GM13977 (cell line): ENCODE results near the gene PCBD1.

Experiments used
- DNase-seq: peaks from one replicate; pipeline ENCODE4 v3.0.0; 2012; ENCODE audit warnings: low spot score
- CTCF ChIP-seq: IDR thresholded peaks from 2 replicates; pipeline ENCODE4 v1.5.1; 2012; ENCODE audit warnings: mild to moderate bottlenecking, control low read depth; ENCODE audit not compliant: insufficient read depth; ENCODE audit errors: extremely low read depth, missing control alignments
- in situ Hi-C: fragments of 300-500 bp; cut with MboI; formaldehyde crosslinking; loops from one replicate; pipeline ENCODE4 v1.12.0; 2022; ENCODE audit warnings: low sequenced_read_pairs, low pct_unique_long_range_greater_than_20kb, mixed read lengths, inconsistent platforms; ENCODE audit not compliant: unreplicated experiment

The PCBD1 gene

DNA sequence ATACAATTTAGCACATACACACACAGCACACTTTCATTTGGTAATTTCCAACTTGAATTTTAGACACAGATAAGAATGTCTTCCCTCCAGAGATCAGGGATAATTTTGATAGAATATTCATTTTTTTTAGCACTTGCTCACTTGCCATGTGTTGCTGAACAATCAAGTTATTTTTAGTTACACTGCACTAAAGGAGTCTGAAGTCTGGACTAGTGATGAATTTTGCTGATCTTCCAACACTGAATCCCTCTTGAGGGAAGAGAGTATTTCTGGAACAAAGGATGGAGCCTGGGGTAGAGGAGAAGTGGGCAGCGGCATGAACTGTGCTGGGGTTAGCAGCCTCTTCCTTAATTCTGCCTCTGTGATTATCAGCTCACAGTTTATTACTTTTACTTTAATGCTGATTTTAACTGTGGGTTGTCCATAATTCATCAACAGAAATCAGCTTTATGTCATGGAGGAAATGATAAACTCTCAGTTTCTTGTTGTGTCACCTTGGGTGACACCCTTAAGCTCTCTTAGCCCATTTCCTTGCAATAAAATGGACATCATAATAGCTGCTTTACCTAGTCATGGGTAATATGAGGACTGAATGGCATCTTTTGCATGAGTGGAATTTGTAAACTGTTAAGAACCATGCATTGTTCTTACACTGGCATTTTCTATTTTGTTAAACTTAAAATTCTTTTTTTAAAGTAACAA, 40.6 kb downstream of the PCBD1 start:
- no peak for TF ChIP-seq CTCF
- in situ Hi-C loops: no loop called here

DNA sequence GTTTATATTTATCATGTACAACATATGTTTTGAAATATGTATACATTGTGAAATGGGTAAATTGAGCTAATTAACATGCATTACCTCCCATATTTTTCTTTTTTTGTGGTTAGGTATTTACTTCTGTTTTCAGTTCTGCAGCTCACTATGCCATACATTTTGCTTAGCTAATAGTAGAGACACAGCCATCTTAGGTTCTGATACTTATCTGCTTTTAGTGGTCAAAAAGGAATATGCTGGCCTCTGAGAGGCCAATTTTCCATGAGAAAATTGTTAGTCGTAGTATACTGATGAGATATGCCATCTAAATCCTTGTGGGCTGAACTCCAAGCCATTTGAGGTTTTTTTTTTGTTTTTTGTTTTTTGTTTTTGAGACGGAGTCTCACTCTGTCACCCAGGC, 41.6 kb downstream of the PCBD1 start:
- in situ Hi-C loops: no loop called here
- DNase-seq: no peak
- no peak for TF ChIP-seq CTCF

More for the DNA sequence above, 40.6 kb downstream of the PCBD1 start:
- no peak for DNase-seq

GRCh38 chr10:70845816-70846215, 42.5 kb downstream of the PCBD1 start:
- in situ Hi-C loops: no loop called here
- DNase-seq: no peak

GRCh38 chr10:70845256-70845655, 43.1 kb downstream of the PCBD1 start:
- in situ Hi-C loops: no loop called here
- no peak for DNase-seq
- TF ChIP-seq CTCF: no peak

More at GRCh38 chr10:70845816-70846215, 42.5 kb downstream of the PCBD1 start:
- no peak for TF ChIP-seq CTCF

DNA sequence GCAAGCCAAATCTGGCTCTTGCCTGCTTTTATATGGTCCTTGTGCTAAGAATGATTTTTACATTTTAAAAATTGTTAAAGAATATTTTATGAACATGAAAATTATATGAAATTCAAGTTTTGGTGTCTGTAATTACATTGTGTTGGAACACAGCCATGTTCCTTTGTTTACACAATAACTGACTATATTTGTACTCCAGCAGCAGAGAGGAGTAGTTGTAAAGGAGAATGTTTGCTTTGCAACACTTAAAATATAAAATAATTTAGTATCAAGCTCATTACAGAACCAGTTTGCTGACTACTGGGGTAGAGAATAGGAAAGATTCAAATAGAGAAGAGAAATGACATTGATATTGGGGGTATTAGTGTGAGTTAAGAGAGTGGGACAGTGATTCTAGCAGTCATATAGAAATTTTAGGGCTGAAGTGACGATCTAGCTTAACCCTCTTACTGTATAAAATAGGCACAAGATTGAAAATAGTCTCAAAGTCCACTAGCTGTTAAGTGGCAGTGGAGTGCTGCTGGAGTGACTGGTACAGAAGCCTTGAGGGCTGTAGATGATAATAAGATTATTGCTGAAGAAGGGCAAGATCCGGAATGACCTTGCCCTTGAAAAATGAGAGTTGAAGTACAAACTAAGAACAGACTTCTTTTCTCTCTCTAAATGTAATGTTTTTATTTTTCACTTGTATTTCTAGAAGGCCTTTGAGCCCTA, 44.4 kb downstream of the PCBD1 start:
- TF ChIP-seq CTCF: no peak
- in situ Hi-C loops: no loop called here
- DNase-seq: no peak

DNA sequence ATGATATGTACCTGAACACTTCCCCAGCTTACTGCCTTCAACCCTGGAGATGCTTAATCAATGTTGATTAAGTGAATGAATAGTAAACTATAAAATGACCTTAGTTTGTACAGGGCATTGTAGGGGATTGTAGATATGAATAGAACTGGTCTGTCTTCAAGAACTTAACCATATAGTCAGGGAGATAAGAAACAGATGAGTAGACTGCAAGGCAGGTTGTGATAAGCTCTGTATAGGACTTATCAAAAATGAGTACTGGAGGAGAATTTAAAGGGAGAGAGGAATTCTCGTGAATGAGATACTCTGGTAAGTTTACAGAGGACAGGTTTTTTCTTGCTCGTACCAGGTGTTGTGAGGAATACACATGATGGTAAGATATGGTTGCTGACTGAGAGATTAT, 45.0 kb downstream of the PCBD1 start:
- in situ Hi-C loops: no loop called here
- no peak for DNase-seq
- no peak for TF ChIP-seq CTCF
